NCI-H187 treated with DMSO at 0.1 percent for 48 hours (cell line): ENCODE measurements around the gene METTL15.
A peak's percentile ranks its signal among the peaks of the same experiment; 100 is the strongest.
"Not testable (repeated sequence)": the region's sequence is repeated elsewhere in the genome, so short reads cannot be mapped to it uniquely, and the experiment has no call there.

Experiments
- DNase-seq: peaks from one replicate; lab custom pipeline; 2025; lab: John Stamatoyannopoulos, UW

The METTL15 gene

GRCh38 chr11:28107750-28108618, at the start of gene METTL15, which contains the start of gene KIF18A:
Gene METTL15 (plus strand): TSS chr11:28108388. CDS start chr11:28113335, 4,947 bp downstream.
Gene KIF18A (minus strand): TSS chr11:28108156. CDS start chr11:28097947, 10,209 bp downstream.
- peak; percentile 99 for DNase-seq

- no peak for DNase-seq
These were observed 36.9 kb upstream of the METTL15 start for GRCh38 chr11:28071305-28071704.

GRCh38 chr11:28072321-28072720, 35.9 kb upstream of the METTL15 start:
- no peak for DNase-seq

DNA sequence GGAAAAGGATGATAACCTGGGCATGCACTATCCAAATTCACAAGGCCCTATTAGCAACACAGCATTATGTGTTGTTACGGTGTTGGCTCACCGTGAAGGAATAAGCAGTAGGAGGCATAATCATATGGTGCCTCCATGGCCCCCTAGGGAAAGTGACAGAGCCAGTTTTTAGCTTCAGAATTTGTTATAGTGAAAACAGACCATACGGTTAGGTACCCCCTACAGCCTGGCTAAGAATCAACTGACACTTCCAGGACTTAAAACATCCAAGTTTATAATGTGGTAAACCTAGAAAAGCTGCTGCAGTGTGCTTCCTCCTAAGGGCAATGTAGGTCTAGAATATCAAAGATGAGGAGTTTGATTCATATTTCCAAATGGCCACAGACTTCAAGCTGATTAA, 30.7 kb upstream of the METTL15 start:
- DNase-seq: no peak

- no peak for DNase-seq
These were observed 25.1 kb upstream of the METTL15 start for GRCh38 chr11:28083118-28083517.

DNA sequence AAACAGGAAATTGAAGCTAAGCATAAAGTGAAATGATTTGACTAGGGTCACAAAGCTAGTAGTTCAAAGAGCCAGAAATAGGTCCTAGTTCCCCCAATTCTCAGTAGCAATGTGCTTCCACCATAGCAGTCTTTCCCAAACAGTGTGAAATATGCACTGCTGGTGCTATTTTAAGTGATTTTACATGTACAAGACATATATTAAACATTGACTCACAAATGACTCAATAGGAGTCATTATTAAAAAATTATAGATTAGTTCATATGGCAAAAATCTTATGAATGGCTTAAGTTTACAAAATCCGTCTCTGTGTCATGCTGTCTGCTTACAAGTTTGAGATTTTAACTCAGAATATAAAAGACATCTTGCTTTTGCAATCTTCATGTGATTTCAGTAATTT, 21.6 kb upstream of the METTL15 start:
- DNase-seq: no peak

DNA sequence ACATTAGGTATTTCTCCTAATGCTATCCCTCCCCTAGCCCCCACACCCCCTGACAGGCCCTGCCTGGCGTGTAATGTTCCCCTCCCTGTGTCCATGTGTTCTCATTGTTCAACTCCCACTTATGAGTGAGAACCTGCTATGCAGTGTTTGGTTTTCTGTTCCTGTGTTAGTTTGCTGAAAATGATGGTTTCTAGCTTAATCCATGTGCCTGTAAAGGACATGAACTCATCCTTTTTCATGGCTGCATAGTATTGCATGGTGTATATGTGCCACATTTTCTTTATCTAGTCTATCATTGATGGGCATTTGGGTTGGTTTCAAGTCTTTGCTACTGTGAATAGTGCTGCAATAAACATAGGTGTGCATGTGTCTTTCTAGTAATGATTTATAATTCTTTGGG, 21.0 kb upstream of the METTL15 start:
- DNase-seq: not testable (repeated sequence)

GRCh38 chr11:28087693-28088092, 20.5 kb upstream of the METTL15 start:
- not testable (repeated sequence) for DNase-seq

DNA sequence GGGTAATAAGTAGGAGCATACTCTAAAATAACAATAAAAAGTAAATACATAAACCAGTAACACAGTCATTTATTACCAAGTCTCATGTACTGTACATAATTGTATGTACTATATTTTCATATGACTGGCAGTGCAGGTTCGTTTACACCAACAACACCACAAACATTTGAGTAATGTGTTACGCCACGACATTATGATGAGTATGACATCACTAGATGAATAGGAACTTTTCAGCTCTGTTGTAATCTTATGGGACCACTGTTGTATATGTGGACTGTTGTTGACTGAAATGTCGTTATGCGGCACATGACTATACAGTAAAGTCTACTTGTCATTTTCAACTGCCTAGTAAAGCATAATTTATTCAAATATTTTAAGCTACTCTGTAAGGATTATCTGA, 18.8 kb upstream of the METTL15 start:
- DNase-seq: no peak

GRCh38 chr11:28090052-28090749, 18.0 kb upstream of the METTL15 start:
- DNase-seq: no peak

- no peak for DNase-seq
These were observed 15.4 kb upstream of the METTL15 start for GRCh38 chr11:28092786-28093185.

- DNase-seq: no peak
These were observed 9.9 kb upstream of the METTL15 start for GRCh38 chr11:28098257-28098656.

DNA sequence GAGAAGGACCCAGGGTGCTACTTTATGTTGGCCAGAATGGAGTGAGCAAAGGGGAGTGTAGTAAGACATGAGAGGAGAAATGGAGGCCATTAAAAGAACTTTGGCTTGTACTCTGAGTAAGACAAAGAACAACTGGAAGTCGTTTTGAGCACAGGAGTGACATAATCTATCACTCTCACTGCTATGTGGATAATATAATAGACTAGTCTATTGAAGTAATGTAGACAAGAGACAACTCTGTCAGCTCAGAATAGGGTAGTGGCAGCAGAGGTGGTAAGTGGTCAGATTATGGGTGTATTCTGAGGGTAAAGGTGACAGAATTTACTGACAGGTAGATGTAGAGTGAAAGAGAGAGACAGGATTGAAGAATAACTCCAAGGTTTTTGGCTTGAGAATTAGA, 8.5 kb upstream of the METTL15 start:
- no peak for DNase-seq

DNA sequence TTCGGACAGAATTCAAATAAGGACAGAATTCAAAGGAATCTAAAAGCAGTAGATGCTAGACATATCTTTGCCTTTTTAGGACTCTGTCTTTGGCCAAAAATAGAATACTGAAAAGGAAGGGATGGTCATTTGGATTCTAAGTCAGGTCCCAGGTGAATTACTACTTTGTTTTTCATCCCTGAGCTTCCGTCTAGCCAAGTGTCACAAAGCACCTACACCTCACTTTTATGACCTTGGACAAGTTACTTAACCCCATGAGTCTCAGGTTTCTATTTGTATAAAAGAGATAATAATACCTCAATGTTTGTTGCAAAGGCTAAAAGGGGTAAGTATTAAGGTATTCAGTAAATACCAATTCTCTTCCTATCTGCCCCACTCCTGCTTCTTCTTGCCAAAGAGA, 7.5 kb upstream of the METTL15 start:
- no peak for DNase-seq

DNA sequence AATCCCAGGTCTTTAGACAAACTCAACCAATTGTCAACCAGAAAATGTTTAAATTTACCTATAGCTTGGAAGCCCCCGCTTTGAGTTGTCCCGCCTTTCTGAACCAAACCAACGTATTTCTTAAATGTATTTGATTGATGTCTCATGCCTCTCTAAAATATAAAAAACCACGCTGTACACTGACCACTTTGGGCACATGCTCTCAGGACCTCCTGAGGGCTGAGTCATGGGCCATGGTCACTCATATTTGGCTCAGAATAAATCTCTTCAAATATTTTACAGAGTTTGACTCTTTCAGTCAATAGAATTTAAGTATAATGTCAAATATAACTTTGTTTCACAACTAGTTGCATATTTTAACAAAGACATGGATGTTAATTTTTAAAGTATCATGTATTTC, 5.9 kb upstream of the METTL15 start:
- not testable (repeated sequence) for DNase-seq

GRCh38 chr11:28104425-28104824, 3.8 kb upstream of the METTL15 start:
- DNase-seq: no peak

- DNase-seq: no peak
These were observed 3.2 kb upstream of the METTL15 start for GRCh38 chr11:28104984-28105383.

- no peak for DNase-seq
These were observed 2.3 kb upstream of the METTL15 start for GRCh38 chr11:28105869-28106268.

GRCh38 chr11:28106353-28107043, 1.7 kb upstream of the METTL15 start:
- DNase-seq: no peak

DNA sequence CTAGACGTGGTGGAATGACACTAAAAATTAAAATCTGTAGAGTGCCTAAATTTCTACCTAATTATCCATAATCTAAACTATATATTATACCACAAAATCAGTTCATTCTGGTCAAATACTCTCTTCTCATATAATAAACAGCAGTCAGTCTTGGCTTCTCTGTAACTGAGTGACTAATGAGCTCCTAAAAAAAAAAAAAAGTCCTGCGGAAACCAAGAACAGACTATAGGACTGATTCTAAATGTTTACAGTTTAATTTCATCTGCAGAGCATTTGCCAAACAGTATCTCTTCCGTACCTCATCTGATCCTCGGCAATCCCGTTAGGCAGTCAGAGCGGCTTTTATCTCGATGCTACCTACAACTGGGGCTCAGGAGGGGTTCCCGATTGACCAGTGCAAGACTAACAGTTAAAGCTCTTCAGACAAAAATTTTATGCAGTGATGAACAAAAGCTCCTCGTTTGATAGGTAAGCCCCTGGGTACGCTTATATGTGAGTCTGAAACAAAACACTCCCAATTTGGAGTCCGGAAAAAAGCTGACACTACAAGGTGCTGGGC, 918 bp upstream of the METTL15 start:
- no peak for DNase-seq

DNA sequence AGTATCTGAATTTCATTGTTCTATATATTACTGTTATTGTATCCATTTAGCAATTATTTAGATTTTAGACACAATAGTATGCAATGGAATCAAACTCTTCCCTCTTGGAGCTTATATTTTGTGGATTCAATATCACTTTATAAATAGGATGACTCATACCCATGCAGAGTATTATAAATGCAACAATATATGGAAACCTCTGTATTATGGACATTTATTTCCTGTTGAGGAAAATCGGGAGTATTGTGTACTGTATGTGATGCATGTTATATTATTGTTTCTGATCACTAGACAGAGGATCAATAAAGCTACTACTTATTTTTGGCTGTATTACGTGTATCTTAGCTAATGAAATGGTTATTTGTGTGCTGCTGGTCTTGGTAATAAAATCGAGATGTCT, 770 bp downstream of the METTL15 start:
- DNase-seq: no peak

DNA sequence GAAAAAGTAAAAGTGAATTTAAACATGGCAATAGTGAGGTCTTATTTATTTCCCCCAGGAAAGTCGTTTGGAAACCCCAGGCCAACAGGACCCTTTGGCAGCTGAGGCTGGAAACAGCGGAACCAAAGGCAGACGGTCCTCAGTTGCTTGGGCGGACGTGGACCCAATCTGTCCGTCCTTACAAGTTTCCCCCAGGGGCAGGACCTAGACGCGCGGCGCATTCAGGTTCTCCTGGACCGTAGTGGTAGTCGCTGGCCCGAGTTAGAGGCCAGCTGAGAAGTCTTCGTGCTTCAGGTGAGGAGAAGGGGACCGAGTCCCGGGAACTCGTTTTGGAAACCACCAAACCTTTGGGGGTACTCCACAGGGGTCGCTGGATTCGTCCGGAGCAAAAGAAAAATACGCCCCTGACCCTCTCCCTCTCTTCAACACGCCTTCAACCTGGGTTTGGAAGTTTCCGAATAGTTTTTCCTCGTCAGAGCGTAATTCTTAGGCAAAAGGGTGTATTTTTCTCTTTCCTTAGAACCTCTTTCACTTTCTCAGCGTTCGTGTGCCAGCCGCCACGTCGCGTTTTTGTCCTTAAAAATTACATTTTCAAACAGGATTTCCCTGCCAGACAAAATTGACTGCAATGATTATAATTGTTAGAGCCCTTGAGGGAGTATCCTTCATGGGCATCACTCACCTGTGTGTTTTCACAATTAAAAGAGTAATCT, 2.1 kb downstream of the METTL15 start:
- DNase-seq: peak; percentile 16
